ENCODE results near the gene PRDX1.
"Not testable (repeated sequence)": the region's sequence is repeated elsewhere in the genome, so short reads cannot be mapped to it uniquely, and the experiment has no call there.

The PRDX1 gene

GRCh38 chr1:45535988-45536766 lies 14.5 kb upstream of the PRDX1 start:
- no peak for DNase-seq (ENCODE audit: low read depth)

- DNase-seq (ENCODE audit: low read depth) = no peak
Observed at GRCh38 chr1:45531873-45532272, 10.2 kb upstream of the PRDX1 start.

- no peak for DNase-seq (ENCODE audit: low read depth)
Observed at GRCh38 chr1:45530632-45531135, 9.0 kb upstream of the PRDX1 start.

- no peak for DNase-seq (ENCODE audit: low read depth)
Observed at GRCh38 chr1:45526135-45526644, 4.5 kb upstream of the PRDX1 start.

- DNase-seq (ENCODE audit: low read depth) = not testable (repeated sequence)
Observed at GRCh38 chr1:45523975-45524374, 2.3 kb upstream of the PRDX1 start.

- not testable (repeated sequence) for DNase-seq (ENCODE audit: low read depth)
Observed at GRCh38 chr1:45523516-45523915, 1.8 kb upstream of the PRDX1 start.

GRCh38 chr1:45522324-45523104 lies 830 bp upstream of the PRDX1 start:
- DNase-seq (ENCODE audit: low read depth) = no peak

GRCh38 chr1:45519774-45520173 lies 1.9 kb downstream of the PRDX1 start:
- DNase-seq (ENCODE audit: low read depth) = not testable (repeated sequence)

GRCh38 chr1:45518910-45519309 lies 2.8 kb downstream of the PRDX1 start:
- no peak for DNase-seq (ENCODE audit: low read depth)

GRCh38 chr1:45518366-45518765 lies 3.3 kb downstream of the PRDX1 start:
- not testable (repeated sequence) for DNase-seq (ENCODE audit: low read depth)

- no peak for DNase-seq (ENCODE audit: low read depth)
Observed at GRCh38 chr1:45516465-45516864, 5.2 kb downstream of the PRDX1 start.

GRCh38 chr1:45516036-45516435 lies 5.6 kb downstream of the PRDX1 start:
- no peak for DNase-seq (ENCODE audit: low read depth)

- not testable (repeated sequence) for DNase-seq (ENCODE audit: low read depth)
Observed at GRCh38 chr1:45513532-45514260, 8.0 kb downstream of the PRDX1 start.

GRCh38 chr1:45512641-45513054 lies 9.0 kb downstream of the PRDX1 start:
- peak; percentile 62 for DNase-seq (ENCODE audit: low read depth)

- DNase-seq (ENCODE audit: low read depth) = no peak
Observed at GRCh38 chr1:45510972-45511527, 10.6 kb downstream of the PRDX1 start.

- DNase-seq (ENCODE audit: low read depth) = no peak
Observed at GRCh38 chr1:45510036-45510971, 11.4 kb downstream of the PRDX1 start.

- DNase-seq (ENCODE audit: low read depth) = no peak
Observed at GRCh38 chr1:45508295-45509151, 13.2 kb downstream of the PRDX1 start.

GRCh38 chr1:45507893-45508292 lies 13.8 kb downstream of the PRDX1 start:
- no peak for DNase-seq (ENCODE audit: low read depth)

- no peak for DNase-seq (ENCODE audit: low read depth)
Observed at GRCh38 chr1:45507195-45507594, 14.5 kb downstream of the PRDX1 start.

Data from CMK (cell line).